HTR-8/SVneo (cell line): ENCODE measurements around the gene SLC24A3.

Experiments used
- DNase-seq: peaks from one replicate; pipeline ENCODE4 v3.0.0; 2011; ENCODE audit warnings: low spot score, mixed read lengths; ENCODE audit not compliant: insufficient read length
- FAIRE-seq: peaks from 2 replicates; lab custom pipeline; 2011; peaks lifted over from hg19 to GRCh38; lab: Jason Lieb, UNC

Gene SLC24A3

DNA sequence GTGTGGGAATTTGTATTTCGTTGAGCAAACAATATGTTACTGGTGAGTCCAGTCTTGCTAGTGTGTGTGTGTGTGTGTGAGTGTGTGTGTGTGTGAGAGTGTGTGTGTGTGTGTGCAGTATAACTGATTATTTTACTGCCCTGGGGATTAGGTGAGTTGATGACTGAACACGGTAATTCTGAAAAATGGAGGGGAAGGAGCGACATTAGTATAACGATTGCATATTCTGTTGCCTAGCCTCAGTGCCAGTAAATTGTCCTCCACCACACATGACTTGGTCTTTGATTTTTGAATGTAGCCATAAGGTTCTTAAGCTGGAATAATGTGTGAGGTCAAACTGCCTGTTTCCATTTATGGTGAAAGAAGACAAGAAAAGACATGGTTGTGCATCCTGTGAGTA lies 121.1 kb downstream of the SLC24A3 start:
- DNase-seq = no peak
- no peak for FAIRE-seq

GRCh38 chr20:19335341-19335740 lies 122.9 kb downstream of the SLC24A3 start:
- no peak for FAIRE-seq
- DNase-seq = no peak

GRCh38 chr20:19335916-19336315 lies 123.5 kb downstream of the SLC24A3 start:
- DNase-seq (no peak), FAIRE-seq (no peak)

DNA sequence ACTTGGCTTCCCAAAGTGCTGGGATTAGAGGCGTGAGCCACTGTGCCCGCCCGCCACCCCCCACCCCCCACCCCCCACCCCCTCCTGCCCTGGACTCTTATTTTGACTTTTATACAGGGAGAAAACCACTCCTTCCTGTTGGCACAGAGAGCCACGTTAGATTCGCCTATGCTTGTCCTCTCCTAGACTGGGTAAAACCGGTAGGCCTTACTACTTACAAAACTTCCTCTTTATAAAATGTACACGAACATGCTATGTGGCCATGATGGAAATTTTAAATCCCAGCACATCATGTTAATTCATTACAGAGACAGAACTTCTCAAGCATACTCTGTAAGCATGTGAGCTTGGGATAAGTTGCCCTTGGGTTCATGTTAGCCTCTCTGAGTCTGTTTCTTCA lies 124.2 kb downstream of the SLC24A3 start:
- DNase-seq (no peak), FAIRE-seq (no peak)

DNA sequence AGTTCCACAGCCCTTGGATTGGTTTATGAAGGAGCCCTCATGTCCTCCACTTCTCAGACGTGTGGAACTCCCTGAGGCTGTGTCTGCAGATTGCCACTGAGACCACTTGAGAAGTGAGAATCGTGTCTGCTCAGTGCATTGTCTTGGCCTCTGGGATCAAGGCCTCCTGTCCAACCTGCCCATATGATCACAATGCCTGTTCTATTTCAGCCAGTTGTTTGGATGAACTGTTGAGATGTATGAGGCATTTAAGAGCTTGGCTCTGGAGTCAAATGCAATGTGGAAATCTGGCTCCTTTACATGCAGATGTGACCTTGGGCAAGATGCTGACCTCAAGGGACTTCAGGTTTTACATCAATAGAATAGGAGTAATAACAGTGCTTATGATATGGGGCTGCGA lies 125.9 kb downstream of the SLC24A3 start:
- DNase-seq (no peak), FAIRE-seq (no peak)

DNA sequence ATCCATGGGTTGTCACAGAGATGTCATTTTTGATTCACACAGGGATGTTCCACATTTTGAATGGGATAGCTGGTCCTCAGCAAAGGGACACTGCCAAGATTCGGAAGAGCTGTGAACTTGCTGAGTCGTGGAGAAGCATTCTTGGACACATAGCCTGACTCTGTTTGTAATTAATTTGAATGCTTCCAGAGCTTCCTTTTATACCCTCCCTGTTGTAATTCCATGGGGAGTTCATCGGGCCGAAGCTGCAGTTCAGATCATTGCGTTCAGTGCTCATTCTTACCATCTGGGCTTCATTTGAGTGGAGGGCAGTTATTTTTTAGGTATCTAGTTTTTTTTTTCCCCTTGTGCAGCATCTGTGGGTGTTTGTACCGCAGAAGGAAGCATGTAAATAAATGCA lies 126.5 kb downstream of the SLC24A3 start:
- FAIRE-seq = no peak
- DNase-seq = no peak

DNA sequence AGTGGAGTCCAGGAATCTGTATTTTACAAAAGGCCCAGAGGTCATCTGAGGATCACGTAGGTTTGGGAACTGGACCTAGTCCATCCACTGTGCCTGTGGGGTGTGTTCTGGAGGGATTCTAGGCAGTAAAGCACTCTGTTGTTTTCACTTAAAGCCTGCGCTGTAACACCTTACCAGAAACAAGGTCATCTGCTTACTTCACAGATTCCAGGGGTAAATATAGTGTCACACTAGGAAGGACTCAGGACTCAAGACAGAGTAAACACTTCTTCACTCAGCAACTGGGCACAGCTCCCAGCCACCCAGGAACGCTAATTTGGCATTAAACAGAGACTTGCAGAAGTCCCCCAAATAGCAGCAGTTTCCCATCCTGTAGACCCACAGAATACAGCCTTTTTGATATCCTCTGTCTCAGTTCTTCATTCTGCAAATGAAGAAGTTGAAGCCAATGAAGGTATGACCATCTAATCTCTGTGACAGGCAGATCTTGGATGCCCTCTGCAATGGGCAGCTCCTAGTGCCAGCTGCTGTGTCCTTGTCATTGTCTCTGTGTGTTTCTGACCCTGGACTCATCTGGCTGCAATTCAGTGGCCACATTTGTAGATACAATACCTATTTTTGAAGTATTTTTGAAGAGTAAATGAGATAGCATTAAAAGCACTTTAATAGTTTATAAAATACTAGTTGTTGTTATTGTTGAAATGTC lies 129.1 kb downstream of the SLC24A3 start:
- FAIRE-seq (no peak), DNase-seq (no peak)

DNA sequence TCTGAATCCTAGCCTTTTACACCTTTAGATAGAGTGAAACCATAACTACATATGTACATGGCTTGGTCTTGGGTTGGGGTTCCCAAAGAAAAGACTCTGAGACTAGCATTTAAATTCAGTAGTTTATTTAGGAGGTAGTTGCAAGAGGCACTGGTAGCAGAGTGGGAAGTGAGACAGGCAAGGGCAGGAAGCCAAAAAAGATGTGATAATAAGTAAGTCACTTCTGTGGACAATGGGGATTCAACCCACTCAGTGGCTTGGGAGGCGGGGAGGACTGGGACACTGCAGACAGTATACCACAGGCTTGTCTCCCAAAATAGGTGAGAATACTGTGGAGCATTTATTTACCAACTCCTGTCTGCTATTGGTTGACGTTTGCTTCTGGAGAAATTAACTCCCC lies 131.9 kb downstream of the SLC24A3 start:
- no peak for DNase-seq
- FAIRE-seq = no peak

DNA sequence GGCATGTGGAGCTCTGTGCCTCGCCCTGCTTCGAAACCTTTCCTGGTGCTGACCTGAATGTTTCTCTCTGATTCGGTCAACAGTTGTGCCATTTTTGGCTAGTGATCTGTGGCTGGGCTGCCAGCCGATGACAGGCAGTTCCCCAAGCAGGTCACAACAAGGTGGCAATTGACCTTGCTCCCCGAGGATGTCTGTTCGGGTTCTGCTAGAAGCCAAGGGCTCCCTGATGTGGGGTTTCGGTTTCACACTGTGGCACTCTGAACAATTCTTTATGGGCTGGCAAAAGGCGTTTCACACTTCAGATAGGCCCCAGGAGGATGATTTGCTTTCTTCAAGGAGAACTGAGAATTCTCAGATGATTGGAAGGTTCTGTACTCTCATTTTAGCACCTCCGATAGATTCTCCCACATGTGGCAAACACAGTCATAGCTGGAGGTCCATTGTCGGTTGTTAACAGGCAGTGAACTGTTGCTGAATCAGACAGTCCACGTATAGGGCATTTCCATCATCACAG lies 135.6 kb downstream of the SLC24A3 start:
- FAIRE-seq (no peak), DNase-seq (no peak)

GRCh38 chr20:19348582-19348981 lies 136.1 kb downstream of the SLC24A3 start:
- DNase-seq = no peak

DNA sequence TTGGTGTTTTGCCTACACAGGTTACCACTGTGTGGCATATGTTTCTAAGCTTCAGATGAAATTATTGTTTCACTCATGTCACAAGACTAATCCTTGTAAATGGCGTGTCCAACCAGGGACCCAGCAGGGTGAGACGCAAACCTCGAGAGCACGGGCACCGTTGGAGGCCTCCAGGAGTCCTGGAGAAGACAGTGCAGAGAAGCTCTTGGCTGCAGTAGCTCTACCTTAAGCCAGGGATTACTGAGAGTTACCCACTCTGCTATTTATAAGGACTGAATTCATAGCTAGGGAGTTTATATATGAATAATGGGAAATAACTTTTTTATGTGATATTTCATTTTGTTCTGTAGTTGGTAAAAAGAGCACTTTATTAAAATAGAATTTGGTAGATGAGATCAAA lies 137.4 kb downstream of the SLC24A3 start:
- no peak for FAIRE-seq
- DNase-seq = no peak

More at GRCh38 chr20:19348582-19348981, 136.1 kb downstream of the SLC24A3 start:
- no peak for FAIRE-seq

DNA sequence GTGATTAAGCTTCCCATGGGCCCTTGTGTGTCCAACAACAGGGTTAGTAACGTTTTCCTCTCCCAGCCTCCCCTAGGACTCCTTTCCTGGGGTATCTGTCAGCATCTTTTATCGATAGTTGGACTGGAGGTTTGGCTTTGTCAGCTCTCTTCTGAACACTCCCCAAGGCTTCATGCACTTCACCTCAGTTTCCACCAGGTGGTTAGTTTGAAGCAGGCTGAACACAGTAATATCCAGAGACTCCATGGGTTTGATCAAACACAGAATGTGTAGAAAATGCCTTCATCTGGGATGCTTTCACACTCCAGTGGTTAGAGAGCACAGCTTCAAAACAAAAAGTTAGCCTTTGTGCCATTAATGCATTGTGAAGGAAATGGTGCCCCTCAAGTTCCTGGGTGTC lies 139.1 kb downstream of the SLC24A3 start:
- no peak for FAIRE-seq

DNA sequence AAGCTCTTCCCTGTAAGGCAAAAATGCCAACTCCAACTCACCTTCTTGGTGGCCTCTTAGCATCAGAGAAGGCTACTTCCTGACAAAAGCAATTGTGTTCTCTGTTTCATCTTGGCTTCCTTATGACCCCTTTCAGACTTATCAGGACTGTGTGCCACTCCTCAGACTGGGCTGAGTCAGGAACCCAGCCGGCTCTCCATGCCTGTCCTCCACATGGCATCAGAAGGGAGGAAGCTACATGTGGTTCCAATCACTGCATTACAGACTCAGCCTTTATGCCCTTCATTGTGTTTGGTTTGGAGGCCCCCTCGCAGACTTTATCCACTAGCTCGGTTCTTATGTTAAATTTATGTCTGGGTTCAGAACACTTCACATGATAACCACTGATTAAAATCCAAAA lies 142.5 kb downstream of the SLC24A3 start:
- no peak for FAIRE-seq
- no peak for DNase-seq

More for the DNA sequence above, 139.1 kb downstream of the SLC24A3 start:
- no peak for DNase-seq

DNA sequence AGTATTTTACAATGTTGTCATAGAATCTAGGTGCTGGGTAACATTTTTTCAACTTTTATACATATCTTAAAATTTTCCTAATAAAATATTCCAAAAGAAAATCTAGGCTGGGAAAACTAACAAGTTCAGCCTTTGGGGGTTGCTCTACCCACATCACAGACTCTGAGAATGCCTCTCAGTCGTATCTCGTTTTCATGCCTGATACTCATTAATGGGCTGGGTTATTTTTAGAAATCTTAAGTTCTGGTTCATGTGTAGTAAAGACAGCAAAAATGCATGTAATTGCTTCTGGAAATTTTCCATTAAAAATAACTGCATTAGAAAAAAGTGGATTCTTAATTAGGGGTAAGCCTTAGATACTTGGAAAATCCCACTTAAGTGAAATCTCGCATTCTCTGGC lies 149.3 kb downstream of the SLC24A3 start:
- DNase-seq (no peak), FAIRE-seq (no peak)

DNA sequence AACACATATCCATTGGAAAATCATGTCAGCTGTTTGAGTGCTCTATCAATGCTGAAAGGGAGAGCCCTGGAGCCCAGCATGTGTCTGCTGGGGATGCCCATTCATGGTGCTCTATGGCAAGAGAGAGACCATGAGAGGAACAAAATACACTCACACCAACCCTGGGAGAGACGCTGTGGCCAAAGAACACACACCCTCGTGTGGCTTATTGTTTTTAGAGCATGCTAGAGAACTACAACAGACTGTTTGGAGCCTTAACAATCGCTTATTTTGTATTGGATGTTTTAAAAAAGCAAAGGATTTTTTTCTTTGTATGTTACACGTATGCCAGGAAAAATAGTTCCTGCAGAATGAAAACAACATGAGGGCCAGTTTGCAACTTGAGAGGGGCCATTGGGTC lies 151.0 kb downstream of the SLC24A3 start:
- no peak for FAIRE-seq
- no peak for DNase-seq

DNA sequence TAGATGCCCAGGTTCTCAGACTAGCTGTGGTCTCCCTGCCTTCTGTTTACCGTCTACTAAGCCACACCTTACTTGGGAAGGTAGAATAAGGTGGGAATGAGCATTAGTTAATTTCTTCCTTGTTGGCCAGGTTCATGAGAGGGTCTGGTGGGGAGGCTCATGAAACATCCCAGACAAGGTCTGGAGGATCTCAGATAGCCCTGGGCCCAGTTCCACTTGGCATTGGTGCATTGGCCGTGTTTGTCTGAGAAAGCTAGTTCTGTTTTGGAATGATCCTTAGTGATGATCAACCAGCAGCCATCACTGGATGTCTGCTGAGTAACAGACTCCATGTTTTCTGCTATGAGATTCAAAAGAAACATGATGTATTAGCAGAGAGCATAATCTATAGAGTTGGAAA lies 155.1 kb downstream of the SLC24A3 start:
- FAIRE-seq = no peak
- no peak for DNase-seq

DNA sequence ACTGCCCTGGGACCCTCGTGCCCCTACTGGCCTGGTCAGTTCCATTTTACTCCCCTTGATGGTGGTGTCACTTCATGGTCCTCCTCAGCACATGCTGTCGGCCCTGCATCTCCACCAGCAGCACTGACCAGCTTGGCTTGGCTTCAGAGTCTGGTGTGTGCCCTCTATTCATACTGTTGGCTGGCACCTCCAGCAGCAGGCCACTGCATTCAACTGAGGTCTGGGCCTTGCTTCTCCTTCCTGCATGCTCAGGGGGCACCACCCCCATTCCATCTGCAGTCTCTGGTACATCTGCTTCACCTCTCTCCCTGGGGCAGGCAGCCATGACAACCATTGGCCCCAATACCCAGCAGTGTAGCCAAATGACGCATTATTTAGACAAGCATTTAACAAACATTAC lies 155.9 kb downstream of the SLC24A3 start:
- no peak for DNase-seq
- no peak for FAIRE-seq

DNA sequence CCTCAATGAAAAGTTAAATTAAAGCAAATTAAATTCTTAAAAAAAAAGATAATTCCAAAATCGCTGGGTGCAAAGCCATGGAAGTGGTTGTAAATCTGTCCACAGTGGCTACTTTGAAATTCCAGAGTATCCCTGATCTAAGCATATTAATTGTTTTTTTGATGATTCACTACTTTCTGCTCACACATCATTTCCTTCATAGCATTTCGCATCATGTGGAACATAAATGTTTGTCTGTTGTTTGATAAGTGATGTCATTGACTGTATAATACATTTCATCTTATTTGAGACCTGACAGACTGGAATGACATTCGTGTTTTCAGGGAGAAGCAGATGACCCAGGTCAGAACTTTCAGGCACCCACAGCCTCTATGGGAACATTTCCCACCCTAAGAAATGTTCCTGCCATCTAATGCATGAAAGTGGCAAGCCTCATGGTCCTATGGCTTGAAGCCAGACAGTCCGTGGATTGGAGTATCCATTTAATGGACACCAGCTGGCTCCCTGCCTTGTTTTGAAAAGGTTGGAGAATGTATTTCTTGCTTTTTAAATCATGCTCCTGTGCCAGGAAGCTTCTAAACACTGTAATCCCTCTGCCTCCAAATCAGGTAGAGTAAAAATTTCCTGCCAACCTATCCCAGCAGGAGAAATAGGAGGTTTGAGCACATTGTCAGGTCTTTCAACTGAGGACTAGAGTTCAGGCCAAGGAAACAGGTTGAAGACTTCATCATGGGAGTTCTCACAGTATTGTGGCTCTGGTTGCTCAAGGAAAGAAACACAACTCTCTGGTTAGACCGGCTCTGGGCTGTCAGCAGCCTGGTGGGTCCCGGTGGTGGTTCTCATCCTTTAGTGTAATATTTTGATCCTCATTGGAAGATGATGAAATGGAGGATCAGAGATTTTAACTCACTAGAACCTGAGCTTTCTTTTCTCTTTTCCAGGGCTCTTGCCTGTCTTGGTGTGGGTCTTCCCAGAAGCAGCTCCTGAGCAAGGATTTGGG lies 157.9 kb downstream of the SLC24A3 start:
- no peak for DNase-seq
- no peak for FAIRE-seq

GRCh38 chr20:19371112-19371511 lies 158.7 kb downstream of the SLC24A3 start:
- FAIRE-seq = no peak
- DNase-seq = no peak

DNA sequence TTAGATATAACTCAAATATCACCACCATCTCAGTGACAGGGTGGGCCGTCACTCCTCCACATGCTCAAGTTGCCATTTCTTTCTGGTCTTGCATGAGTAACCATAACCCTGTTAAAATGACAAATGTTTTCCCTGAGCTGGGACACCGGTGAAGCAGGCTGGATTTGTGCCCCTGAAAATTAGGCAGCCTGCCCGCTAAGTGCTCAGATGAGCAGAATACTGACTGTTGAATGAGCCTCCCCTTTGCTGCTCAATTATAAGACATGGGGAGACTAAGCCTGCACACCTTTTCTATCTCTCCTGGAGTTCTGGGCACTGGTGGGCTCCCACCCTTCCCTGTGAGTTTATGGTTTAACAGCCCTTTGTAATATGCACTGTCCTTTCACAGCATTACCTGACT lies 161.8 kb downstream of the SLC24A3 start:
- FAIRE-seq = no peak
- no peak for DNase-seq

- DNase-seq = no peak
- no peak for FAIRE-seq
These were observed 163.0 kb downstream of the SLC24A3 start for GRCh38 chr20:19375395-19375794.
